HG03025 (cell line): ENCODE results near the gene LRBA.
"Not testable (repeated sequence)": the region's sequence is repeated elsewhere in the genome, so short reads cannot be mapped to it uniquely, and the experiment has no call there.

Experiments used
- ATAC-seq: cut with Tn5 transposase; IDR thresholded peaks from one replicate; pipeline ENCODE4 v1.9.1; 2021; ENCODE audit warnings: mild to moderate bottlenecking, moderate library complexity; ENCODE audit not compliant: unreplicated experiment, low FRiP score

Gene LRBA, protein sequence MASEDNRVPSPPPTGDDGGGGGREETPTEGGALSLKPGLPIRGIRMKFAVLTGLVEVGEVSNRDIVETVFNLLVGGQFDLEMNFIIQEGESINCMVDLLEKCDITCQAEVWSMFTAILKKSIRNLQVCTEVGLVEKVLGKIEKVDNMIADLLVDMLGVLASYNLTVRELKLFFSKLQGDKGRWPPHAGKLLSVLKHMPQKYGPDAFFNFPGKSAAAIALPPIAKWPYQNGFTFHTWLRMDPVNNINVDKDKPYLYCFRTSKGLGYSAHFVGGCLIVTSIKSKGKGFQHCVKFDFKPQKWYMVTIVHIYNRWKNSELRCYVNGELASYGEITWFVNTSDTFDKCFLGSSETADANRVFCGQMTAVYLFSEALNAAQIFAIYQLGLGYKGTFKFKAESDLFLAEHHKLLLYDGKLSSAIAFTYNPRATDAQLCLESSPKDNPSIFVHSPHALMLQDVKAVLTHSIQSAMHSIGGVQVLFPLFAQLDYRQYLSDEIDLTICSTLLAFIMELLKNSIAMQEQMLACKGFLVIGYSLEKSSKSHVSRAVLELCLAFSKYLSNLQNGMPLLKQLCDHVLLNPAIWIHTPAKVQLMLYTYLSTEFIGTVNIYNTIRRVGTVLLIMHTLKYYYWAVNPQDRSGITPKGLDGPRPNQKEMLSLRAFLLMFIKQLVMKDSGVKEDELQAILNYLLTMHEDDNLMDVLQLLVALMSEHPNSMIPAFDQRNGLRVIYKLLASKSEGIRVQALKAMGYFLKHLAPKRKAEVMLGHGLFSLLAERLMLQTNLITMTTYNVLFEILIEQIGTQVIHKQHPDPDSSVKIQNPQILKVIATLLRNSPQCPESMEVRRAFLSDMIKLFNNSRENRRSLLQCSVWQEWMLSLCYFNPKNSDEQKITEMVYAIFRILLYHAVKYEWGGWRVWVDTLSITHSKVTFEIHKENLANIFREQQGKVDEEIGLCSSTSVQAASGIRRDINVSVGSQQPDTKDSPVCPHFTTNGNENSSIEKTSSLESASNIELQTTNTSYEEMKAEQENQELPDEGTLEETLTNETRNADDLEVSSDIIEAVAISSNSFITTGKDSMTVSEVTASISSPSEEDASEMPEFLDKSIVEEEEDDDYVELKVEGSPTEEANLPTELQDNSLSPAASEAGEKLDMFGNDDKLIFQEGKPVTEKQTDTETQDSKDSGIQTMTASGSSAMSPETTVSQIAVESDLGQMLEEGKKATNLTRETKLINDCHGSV (N-terminal part only)

GRCh38 chr4:151014521-151015458 is at the start of gene LRBA:
Gene LRBA, minus strand, starts transcription at chr4:151015284. Its CDS starts 642 bp downstream, at chr4:151014642.
- peak; percentile 76 for ATAC-seq

DNA sequence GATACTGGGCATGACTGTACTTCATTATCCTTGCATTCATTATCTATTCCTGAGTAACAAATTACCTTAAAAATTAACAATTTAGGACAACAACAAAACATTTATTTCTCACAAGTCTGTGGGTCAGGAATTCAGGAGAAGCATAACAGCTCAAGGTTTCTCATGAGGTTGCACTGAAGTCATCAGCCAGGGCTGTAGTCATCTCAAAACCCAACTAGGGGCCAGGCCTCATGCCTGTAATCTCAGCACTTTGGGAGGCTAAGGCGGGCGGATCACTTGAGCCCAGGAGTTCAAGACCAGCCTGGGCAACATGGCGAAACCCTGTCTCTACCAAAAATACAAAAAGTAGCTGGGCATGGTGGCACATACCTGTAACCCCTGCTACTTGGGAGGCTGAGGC is 48.1 kb upstream of the LRBA start:
- ATAC-seq = not testable (repeated sequence)

- no peak for ATAC-seq
These were observed 40.5 kb upstream of the LRBA start for GRCh38 chr4:151055539-151055938.

GRCh38 chr4:151052785-151053184 is 37.7 kb upstream of the LRBA start:
- ATAC-seq = no peak

- ATAC-seq = no peak
These were observed 34.4 kb upstream of the LRBA start for GRCh38 chr4:151049430-151049884.

GRCh38 chr4:151048913-151049312 is 33.8 kb upstream of the LRBA start:
- ATAC-seq = no peak

GRCh38 chr4:151046609-151047008 is 31.5 kb upstream of the LRBA start:
- no peak for ATAC-seq

DNA sequence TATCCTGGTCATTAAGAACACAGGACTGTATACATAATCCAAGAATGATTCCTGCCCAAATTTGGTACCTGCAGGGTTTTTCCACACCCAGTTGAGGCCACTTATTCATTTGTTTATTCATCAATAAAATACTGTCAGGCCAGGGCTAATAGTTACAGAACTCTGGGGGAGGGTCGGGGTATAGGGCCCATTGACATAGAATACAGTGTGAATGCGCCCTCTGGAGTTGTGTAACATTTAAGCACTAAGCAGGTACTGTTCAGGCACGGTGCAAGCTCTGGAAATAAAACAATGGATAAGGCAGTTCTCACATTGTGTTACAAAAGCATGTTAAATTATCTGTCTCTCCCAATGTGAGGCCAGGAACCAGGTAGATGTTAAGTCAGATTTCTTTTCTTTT is 30.8 kb upstream of the LRBA start:
- ATAC-seq = no peak

- ATAC-seq = no peak
These were observed 28.9 kb upstream of the LRBA start for GRCh38 chr4:151043803-151044515.

- no peak for ATAC-seq
These were observed 24.6 kb upstream of the LRBA start for GRCh38 chr4:151039733-151040132.

DNA sequence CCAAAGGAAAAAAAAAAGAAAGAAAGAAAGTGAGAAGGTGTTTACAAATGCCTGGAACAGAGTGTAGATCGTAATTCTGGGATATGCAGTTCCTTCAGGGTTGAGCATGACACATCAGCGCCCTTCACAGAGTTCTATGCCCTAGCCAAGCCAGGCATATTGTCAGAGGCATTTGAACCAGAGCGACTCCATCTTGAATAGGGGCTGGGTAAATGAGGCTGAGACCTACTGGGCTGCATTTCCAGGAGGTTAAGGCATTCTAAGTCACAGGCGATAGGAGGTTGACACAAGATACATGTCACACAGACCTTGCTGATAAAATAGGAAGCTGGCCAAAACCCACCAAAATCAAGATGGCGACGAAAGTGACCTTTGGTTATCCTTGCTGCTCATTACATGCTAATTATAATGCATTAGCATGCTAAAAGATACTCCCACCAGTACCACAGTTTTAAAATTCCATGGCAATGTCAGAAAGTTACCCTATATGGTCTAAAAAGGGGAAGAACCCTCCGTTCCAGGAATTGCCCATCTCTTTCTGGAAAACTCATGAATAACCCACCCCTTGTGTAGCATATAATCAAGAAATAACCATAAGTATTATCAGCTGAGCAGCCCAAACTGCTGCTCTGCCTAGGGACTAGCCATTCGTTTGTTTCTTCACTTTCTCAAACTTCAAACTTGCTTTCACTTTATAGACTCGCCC is 23.5 kb upstream of the LRBA start:
- no peak for ATAC-seq

- no peak for ATAC-seq
These were observed 20.8 kb upstream of the LRBA start for GRCh38 chr4:151035911-151036310.

- no peak for ATAC-seq
These were observed 20.2 kb upstream of the LRBA start for GRCh38 chr4:151035328-151035727.

DNA sequence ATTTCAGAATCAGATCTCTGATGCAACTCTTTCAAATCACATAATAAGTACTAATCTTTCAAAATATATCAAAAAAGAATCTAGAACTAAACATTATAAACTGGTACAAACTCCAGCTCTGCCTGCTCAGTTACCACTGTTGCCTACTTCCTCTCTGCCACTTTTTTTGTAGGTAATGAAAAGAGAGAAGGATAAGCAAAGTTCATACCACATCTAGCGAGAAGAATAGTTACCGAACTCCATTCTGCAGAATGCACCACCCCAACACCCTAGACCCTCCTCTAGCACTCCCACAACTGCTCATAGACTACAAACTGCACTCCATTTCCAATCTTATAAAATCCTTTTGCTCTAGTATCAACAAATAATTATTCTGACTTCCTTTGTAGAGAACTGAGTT is 19.7 kb upstream of the LRBA start:
- ATAC-seq = no peak

DNA sequence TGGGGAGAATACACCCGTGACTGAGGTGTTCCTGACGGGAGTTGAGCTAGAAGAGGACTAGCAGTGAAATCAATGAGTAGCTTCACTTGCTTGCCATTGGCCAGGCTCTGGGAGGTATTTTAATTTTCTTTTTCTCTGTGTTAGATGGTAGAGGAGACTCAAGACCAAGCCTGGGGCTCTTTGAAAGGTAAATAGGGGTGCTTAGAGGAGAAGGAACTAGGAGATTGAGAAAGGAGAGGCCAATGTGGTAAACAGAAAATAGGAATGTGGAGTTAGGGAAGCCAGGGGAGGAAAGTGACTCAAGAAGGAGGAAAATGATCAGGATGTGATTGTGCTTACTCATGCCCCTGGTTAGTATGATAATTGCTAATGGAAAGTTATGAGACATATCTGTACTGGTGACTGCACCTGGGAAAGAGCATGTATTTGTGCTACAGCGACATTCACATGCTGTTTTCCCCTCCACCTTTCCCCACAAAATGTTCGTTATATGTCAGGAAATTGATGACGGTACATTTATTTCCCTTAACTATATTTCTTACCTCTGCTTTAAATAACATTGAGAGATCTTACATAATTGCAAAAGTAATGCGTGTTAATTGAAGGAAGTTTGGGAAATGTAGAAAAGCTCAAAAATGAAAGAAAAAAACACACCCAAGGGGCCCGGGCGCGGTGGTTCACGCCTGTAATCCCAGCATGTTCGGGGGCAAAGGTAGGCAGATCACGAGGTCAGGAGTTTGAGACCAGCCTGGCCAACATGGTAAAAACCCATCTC is 16.9 kb upstream of the LRBA start:
- no peak for ATAC-seq

- ATAC-seq = no peak
These were observed 14.5 kb upstream of the LRBA start for GRCh38 chr4:151029537-151029936.

DNA sequence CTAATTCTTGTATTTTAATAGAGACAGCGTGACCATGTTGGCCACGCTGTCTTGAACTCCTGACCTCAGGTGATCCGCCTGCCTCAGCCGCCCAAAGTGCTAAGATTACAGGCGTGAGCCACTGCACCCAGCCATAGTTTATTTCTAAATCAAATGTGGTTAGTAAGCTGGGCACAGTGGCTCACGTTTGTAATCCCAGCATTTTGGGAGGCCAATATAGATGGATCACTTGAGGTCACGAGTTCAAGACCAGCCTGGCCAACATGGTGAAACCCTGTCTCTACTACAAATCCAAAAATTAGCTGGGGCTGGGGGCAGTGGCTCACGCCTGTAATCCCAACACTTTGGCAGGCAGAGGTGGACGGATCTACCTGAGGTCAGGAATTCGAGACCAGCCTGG is 13.9 kb upstream of the LRBA start:
- not testable (repeated sequence) for ATAC-seq

DNA sequence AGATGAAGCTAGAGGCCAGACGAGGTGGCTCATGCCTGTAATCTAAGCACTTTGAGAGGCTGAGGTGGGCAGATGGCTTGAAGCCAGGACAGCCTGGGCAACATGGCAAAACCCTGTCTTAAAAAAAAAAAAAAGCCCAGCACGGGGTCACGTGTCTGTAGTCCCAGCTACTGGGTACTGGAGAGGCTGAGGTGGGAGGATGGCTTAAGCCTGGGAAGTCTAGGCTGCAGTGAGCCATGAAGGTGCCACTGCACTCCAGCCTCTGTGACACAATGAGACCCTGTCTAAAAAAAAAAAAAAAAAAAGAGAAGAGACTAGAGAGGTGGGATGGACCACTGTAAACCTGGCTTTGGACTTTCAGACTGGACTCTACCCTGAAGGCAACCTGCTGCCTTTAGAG is 10.7 kb upstream of the LRBA start:
- no peak for ATAC-seq
